Left lung (tissue), 10 donors: ENCODE data around the gene STAB2. TPM values are rescaled to one million over a fixed set of nuclear protein-coding genes. Genes with fewer than 3 reads are reported as not detected.
A peak's percentile ranks its signal among the peaks of the same experiment; 100 is the strongest.
"Not testable (repeated sequence)": the region's sequence is repeated elsewhere in the genome, so short reads cannot be mapped to it uniquely, and the experiment has no call there.

Source experiments
- ATAC-seq: fragments of 200-7000 bp; cut with Tn5 transposase; one replicate; pipeline ENCODE4 v1.9.1; 2020; ENCODE audit warnings: moderate library complexity
- DNase-seq, 4 donors: peaks; one replicate each; pipeline ENCODE4 v3.0.0-alpha.2; 2013 to 2020
- H3K27ac ChIP-seq, 2 donors: fragments of 200-600 bp; sonication (generic) in 1 of 2; one replicate each; pipeline versions ENCODE4 v1.5.0 to v1.8.0; 2020 to 2021
- H3K27me3 ChIP-seq, 2 donors: fragments of 200-600 bp; sonication (generic) in 1 of 2; one replicate each; pipeline versions ENCODE4 v1.5.0 to v1.8.0; 2020 to 2021
- H3K36me3 ChIP-seq, 2 donors: fragments of 200-600 bp; sonication (generic) in 1 of 2; one replicate each; pipeline versions ENCODE4 v1.5.0 to v1.8.0; 2020 to 2021
- H3K4me1 ChIP-seq, 2 donors: fragments of 200-600 bp; one replicate each; pipeline ENCODE4 v1.8.0; 2021
- H3K4me3 ChIP-seq, 2 donors: fragments of 200-600 bp; sonication (generic) in 1 of 2; one replicate each; pipeline versions ENCODE4 v1.5.0 to v1.8.0; 2020 to 2021; ENCODE audit warnings: mild to moderate bottlenecking in 1 of 2
- H3K9me3 ChIP-seq, 2 donors: fragments of 200-600 bp; sonication (generic) in 1 of 2; one replicate each; pipeline versions ENCODE4 v1.5.0 to v1.8.0; 2020 to 2021
- intact Hi-C, 2 donors: fragments of 100-400 bp; cut with DNase I; formaldehyde crosslinking; loops; one replicate each; pipeline versions ENCODE4 v1.11.2 to v1.14.2; 2022
- polyA plus RNA-seq, 6 donors: library from polyadenylated mRNA; unstranded; fragments of 120-200 nt; gene quantifications; one replicate each; pipeline ENCODE4 v1.2.1, GENCODE V29; 2013; ENCODE audit not compliant: insufficient read length in 6 of 6
- total RNA-seq, 2 donors: library from RNA; stranded (reverse); fragmentation: NEBNext Ultra II Directional; extraction: Animal tissue kit (Norgen Biotek cat#: 25700); gene quantifications; one replicate each; pipeline ENCODE4 v1.2.1, GENCODE V29; 2021
- TF ChIP-seq, protein P1 (sequence below), 2 donors: fragments of 200-600 bp; sonication (generic) in 1 of 2; IDR thresholded peaks; one replicate each; pipeline versions ENCODE4 v1.5.0 to v1.8.0; 2021; ENCODE audit warnings: antibody characterized with exemption in 2 of 2
- donor health status: DM: no; HTN: yes; CAD: no.
- donor health status: DM: no; HTN: no; CAD: no.

Gene STAB2
- total and polyA plus RNA-seq, 8 donors: 1.3 to 41.9 (median 31.5) TPM

DNA sequence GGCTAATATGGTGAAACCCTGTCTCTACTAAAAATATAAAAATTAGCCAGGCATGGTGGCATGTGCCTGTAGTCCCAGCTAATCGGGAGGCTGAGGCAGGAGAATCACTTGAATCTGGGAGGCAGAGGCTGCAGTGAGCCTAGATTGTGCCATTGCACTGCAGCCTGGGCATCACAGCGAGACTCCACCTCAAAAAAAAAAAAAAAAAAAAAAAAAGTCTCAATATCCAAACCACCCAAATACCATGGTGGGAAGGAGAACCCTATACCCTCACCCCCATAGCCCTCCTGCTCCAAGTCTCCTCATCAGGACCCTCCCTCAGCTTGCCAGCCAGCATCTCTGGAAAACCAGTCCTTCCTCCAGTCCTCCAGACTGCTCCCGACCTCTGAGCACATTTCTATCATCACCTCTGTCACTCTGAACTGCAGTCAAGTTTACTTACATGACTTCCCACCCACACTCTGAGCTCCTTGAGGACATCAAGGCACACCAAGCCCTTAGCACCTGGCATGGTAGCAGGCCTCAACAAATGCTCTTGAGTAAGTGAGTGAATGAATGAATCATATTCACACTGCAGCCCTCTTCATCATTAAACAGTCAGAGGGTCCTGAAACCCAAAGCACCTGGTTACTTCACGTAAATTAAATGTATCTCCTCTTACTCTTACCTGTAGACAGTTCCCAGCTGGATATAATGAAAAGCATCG, 218.7 kb downstream of the STAB2 start:
- no peaks in the 10 kb centered on the region for H3K36me3 ChIP-seq
- intact Hi-C loops: no loop called here
- ATAC-seq: no peak
- H3K27me3 ChIP-seq: no peaks in the 10 kb centered on the region
- peak overlapping the region; percentile 56 to 79 for H3K27ac ChIP-seq
- TF ChIP-seq, protein P1, sequence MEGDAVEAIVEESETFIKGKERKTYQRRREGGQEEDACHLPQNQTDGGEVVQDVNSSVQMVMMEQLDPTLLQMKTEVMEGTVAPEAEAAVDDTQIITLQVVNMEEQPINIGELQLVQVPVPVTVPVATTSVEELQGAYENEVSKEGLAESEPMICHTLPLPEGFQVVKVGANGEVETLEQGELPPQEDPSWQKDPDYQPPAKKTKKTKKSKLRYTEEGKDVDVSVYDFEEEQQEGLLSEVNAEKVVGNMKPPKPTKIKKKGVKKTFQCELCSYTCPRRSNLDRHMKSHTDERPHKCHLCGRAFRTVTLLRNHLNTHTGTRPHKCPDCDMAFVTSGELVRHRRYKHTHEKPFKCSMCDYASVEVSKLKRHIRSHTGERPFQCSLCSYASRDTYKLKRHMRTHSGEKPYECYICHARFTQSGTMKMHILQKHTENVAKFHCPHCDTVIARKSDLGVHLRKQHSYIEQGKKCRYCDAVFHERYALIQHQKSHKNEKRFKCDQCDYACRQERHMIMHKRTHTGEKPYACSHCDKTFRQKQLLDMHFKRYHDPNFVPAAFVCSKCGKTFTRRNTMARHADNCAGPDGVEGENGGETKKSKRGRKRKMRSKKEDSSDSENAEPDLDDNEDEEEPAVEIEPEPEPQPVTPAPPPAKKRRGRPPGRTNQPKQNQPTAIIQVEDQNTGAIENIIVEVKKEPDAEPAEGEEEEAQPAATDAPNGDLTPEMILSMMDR (IDR thresholded peaks at IDR 0.05): no peak
- H3K4me1 ChIP-seq: peaks cover 14 to 50% of the 10 kb centered on the region in 2 donors
- H3K4me3 ChIP-seq: no peak overlapping the region
- no peak for DNase-seq
- H3K9me3 ChIP-seq: no peaks in the 10 kb centered on the region

DNA sequence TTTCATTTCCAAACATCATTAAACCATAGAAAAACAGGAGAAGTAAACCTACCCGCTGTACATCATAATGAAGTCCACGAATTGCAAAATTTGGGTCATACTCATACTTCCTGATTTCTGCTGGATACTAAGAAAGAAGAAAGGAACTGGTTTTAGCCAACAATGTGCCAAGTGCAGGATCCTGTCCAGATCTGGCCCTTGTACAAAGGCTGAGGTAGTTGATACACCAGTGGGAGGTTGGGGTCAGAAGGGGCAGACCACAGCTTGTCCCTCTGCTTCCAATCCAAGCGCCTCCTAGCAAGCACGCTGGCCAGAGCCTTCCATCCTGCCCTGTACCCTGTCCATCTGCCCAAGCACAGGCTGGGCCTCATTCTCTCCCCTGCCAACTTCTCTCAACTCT, 219.7 kb downstream of the STAB2 start:
- intact Hi-C loops: no loop called here
- H3K4me1 ChIP-seq: peaks cover 14 to 41% of the 10 kb centered on the region in 2 donors
- DNase-seq (peak in 1 of 4 donors; percentile 38), ATAC-seq (peak; percentile 32)
- no peaks in the 10 kb centered on the region for H3K27me3 ChIP-seq
- no peaks in the 10 kb centered on the region for H3K36me3 ChIP-seq
- TF ChIP-seq, protein P1 (IDR thresholded peaks at IDR 0.05): no peak
- peak overlapping the region; percentile 26 to 79 for H3K27ac ChIP-seq
- H3K9me3 ChIP-seq: no peaks in the 10 kb centered on the region
- H3K4me3 ChIP-seq: no peak overlapping the region

DNA sequence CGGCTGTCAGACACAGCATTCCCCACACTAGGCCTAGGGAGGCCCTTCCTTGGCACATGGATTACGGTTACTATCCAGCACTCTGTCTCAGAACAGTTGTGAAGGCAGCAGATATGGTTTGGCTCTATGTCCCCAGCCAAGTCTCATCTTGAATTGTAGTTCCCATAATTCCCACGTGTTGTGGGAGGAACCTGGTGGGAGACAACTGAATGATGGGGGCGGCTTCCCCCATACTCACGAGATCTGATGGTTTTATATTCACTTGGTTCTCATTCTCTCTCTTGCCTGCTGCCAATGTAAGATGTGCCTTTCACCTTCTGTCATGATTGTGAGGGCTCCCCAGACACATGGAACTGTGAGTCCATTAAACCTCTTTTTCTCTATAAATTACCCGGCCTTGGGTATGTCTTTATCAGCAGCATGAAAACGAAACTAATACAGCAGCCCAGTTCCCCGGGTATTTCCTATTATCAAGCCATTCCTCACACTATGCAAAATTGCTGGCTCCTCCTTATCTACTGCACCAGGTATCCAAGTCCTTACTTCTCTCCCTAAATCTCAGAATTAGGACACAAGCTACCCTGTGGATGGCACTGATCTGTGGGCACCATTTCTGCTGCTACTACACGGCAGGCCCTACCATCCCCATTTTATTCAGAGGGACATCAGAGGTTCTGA, 220.6 kb downstream of the STAB2 start:
- Histone ChIP-seq H3K36me3 (no peaks in the 10 kb centered on the region), H3K27ac (peak overlapping the region in 1 of 2 donors; percentile 79), H3K9me3 (no peaks in the 10 kb centered on the region), H3K4me3 (no peak overlapping the region), H3K4me1 (peaks cover 14 to 34% of the 10 kb centered on the region in 2 donors), H3K27me3 (no peaks in the 10 kb centered on the region)
- TF ChIP-seq, protein P1 (IDR thresholded peaks at IDR 0.05): no peak
- no peak for ATAC-seq
- intact Hi-C loops: no loop called here
- DNase-seq: no peak

DNA sequence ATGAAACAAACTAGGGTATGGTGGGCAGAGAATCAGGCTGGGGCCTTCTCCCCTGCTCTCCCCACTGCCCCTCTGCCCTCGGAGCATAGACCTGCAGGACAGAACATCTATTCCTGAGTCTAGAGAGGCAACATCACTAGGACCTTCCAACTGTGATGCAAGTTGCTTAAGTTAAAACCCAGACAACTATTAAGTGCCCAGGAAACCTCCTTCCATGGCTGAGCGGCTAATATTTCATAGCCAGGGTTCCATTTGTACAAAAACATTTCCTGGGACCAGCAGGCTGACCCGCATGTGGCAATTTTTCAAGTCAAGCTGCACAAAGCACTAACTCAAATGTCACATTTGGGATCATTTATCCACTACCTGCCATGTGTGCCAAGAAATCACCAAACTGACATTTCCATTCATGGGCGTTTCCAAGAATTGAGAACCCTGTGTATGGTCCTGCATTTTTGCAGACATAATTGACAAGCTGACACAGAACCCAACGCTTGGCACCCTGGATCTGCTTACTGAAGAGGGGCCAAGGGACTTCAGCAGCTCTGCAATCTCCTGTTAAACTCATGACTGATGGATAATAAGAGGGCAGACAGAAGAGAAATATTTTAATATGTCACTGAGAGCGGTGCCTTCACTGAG, 221.3 kb downstream of the STAB2 start:
- TF ChIP-seq, protein P1 (IDR thresholded peaks at IDR 0.05): no peak
- H3K27me3 ChIP-seq: no peaks in the 10 kb centered on the region
- H3K9me3 ChIP-seq: no peaks in the 10 kb centered on the region
- intact Hi-C loops: no loop called here
- ATAC-seq (no peak), DNase-seq (no peak)
- no peak overlapping the region for H3K4me3 ChIP-seq
- no peaks in the 10 kb centered on the region for H3K36me3 ChIP-seq
- no peak overlapping the region for H3K27ac ChIP-seq
- peaks cover 14 to 34% of the 10 kb centered on the region in 2 donors for H3K4me1 ChIP-seq

DNA sequence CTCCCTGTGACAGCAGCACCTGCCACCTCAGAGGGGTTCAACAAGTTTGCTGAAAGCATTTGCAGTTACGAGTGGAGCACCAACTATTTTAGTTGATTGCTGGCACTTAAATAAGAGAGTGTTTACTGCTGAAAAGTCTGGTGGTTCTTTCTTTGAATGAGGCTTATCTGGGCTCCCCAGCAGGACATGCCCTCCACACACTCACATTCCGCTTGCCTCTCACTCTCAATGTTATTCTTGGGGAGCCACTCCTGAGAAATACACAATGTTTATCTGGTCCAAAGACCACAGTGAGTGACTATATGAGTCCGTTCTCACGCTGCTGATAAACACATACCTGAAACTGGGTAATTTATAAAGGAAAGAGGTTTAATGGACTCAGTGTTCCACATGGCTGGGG, 222.1 kb downstream of the STAB2 start:
- intact Hi-C loops: no loop called here

DNA sequence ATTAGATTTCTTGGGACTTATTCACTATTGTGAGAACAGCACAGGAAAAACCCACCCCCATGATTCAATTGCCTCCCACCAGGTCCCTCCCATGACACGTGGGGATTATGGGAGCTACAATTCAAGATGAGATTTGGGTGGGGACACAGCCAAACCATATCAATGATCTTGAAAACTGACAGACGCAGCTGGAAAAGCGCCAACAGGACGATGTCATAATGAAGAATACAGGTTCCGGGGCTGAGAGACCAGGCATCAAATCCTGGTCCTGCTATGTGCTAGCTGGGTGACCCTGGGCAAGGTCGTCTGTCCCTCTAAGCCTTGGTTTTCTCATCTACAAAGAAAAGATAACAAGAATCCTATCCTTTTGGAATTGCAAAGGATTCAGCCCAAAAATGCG, 222.6 kb downstream of the STAB2 start:
- ATAC-seq, H3K27me3 ChIP-seq, H3K27ac ChIP-seq, intact Hi-C loops, H3K4me3 ChIP-seq, DNase-seq, H3K36me3 ChIP-seq, H3K9me3 ChIP-seq: not testable (repeated sequence)
- peaks cover 16 to 32% of the 10 kb centered on the region in 2 donors for H3K4me1 ChIP-seq

More for the DNA sequence above, 222.1 kb downstream of the STAB2 start:
- Histone ChIP-seq H3K36me3 (no peaks in the 10 kb centered on the region), H3K4me1 (peaks cover 18 to 37% of the 10 kb centered on the region in 2 donors), H3K27ac (no peak overlapping the region), H3K9me3 (no peaks in the 10 kb centered on the region), H3K27me3 (no peaks in the 10 kb centered on the region), H3K4me3 (no peak overlapping the region)
- TF ChIP-seq, protein P1 (IDR thresholded peaks at IDR 0.05): no peak
- DNase-seq: no peak
- ATAC-seq: peak; percentile 44
